Measurements from ENCODE around the gene ABHD2. TPM values are rescaled to one million over a fixed set of nuclear protein-coding genes. Genes with fewer than 3 reads are reported as not detected.

ABHD2 gene
- total RNA-seq, 1 experiment from 2014 or later, result 29.7 TPM

DNA sequence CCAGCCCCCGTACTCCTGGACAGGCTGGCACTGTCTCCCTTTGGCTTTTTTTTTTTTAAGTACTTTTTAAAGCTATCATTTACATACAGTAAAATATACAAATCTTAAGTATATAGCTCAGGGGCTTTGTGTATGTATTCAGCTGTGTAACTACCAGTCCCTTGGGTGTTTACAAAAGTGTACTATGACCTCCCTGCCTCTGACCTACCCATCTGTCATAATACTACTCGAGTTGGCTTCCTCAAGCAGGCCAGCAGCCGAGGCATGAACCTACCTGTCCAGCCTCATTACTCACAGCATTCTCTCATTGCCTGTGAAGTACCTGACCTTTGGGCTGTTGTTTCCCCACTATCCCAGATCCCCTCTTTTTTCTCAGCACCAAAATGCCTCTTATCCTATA lies 33.2 kb downstream of the ABHD2 start:
- POLR2A ChIA-PET, result interaction anchor here (0.6 kb wide), 1 partner anchor 211 kb away, joined by 3 read pairs; no protein-coding TSS in a partner anchor
- TF ChIP-seq ARID4B (CRISPR knock-in tag; IDR thresholded peaks at IDR 0.05; ENCODE audit: borderline replicate concordance) (no peak), MXD4 (CRISPR knock-in tag; IDR thresholded peaks at IDR 0.05; ENCODE audit: borderline replicate concordance) (no peak), ZNF423 (CRISPR knock-in tag; IDR thresholded peaks at IDR 0.05) (no peak), JAZF1 (CRISPR knock-in tag; IDR thresholded peaks at IDR 0.05) (no peak), TP53 (CRISPR knock-in tag; IDR thresholded peaks at IDR 0.05) (no peak), HMGA2 (CRISPR knock-in tag; IDR thresholded peaks at IDR 0.05) (no peak), ZNF121 (CRISPR knock-in tag; IDR thresholded peaks at IDR 0.05) (no peak), JUN (CRISPR knock-in tag; IDR thresholded peaks at IDR 0.05) (no peak), TEAD1 (CRISPR knock-in tag; IDR thresholded peaks at IDR 0.05) (no peak), ZNF219 (CRISPR knock-in tag; IDR thresholded peaks at IDR 0.05; ENCODE audit: borderline replicate concordance) (no peak), FOXJ3 (CRISPR knock-in tag; IDR thresholded peaks at IDR 0.05; ENCODE audit: borderline replicate concordance) (no peak), USF2 (CRISPR knock-in tag; IDR thresholded peaks at IDR 0.05) (no peak), NFYB (CRISPR knock-in tag; conservative IDR thresholded peaks at IDR 0.05; ENCODE audit: low read depth) (no peak), ZNF317 (CRISPR knock-in tag; IDR thresholded peaks at IDR 0.05; ENCODE audit: borderline replicate concordance, low read depth) (no peak)
- TF ChIP-seq, protein P1, sequence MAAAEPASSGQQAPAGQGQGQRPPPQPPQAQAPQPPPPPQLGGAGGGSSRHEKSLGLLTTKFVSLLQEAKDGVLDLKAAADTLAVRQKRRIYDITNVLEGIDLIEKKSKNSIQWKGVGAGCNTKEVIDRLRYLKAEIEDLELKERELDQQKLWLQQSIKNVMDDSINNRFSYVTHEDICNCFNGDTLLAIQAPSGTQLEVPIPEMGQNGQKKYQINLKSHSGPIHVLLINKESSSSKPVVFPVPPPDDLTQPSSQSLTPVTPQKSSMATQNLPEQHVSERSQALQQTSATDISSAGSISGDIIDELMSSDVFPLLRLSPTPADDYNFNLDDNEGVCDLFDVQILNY (CRISPR knock-in tag; IDR thresholded peaks at IDR 0.05), result no peak
- TF ChIP-seq, protein P2, sequence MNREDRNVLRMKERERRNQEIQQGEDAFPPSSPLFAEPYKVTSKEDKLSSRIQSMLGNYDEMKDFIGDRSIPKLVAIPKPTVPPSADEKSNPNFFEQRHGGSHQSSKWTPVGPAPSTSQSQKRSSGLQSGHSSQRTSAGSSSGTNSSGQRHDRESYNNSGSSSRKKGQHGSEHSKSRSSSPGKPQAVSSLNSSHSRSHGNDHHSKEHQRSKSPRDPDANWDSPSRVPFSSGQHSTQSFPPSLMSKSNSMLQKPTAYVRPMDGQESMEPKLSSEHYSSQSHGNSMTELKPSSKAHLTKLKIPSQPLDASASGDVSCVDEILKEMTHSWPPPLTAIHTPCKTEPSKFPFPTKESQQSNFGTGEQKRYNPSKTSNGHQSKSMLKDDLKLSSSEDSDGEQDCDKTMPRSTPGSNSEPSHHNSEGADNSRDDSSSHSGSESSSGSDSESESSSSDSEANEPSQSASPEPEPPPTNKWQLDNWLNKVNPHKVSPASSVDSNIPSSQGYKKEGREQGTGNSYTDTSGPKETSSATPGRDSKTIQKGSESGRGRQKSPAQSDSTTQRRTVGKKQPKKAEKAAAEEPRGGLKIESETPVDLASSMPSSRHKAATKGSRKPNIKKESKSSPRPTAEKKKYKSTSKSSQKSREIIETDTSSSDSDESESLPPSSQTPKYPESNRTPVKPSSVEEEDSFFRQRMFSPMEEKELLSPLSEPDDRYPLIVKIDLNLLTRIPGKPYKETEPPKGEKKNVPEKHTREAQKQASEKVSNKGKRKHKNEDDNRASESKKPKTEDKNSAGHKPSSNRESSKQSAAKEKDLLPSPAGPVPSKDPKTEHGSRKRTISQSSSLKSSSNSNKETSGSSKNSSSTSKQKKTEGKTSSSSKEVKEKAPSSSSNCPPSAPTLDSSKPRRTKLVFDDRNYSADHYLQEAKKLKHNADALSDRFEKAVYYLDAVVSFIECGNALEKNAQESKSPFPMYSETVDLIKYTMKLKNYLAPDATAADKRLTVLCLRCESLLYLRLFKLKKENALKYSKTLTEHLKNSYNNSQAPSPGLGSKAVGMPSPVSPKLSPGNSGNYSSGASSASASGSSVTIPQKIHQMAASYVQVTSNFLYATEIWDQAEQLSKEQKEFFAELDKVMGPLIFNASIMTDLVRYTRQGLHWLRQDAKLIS (CRISPR knock-in tag; IDR thresholded peaks at IDR 0.05; ENCODE audit: borderline replicate concordance), result no peak
- Mint-ChIP-seq H3K27me3 (ENCODE audit: low read depth) (no peaks in the 10 kb centered on the region; the same call in 1 of the 2 replicates), H3K4me3 (no peak overlapping the region), H3K4me1 (peaks cover 32% of the 10 kb centered on the region), H3K27ac (peak overlapping the region; percentile 90; the same call in 1 of the 2 replicates), H3K9me3 (no peaks in the 10 kb centered on the region), H3K36me3 (peaks cover 20% of the 10 kb centered on the region)
- ATAC-seq (no peak), DNase-seq (ENCODE audit: low spot score) (no peak)
- CTCF ChIA-PET, result no interaction called here
